GM06990 (cell line): ENCODE results near the gene FCER2.

ENCODE experiments used
- DNase-seq: peaks from one replicate; pipeline ENCODE4 v3.0.0-alpha.2; 2011; ENCODE audit not compliant: insufficient read length; ENCODE audit errors: extremely low read depth
- H3K27me3 ChIP-seq: replicated peaks from 2 replicates; pipeline ENCODE4 v1.6.0; 2011; ENCODE audit warnings: low read length; ENCODE audit not compliant: control insufficient read depth, insufficient read depth
- H3K36me3 ChIP-seq: 2 replicates; pipeline ENCODE4 v1.5.1; 2011; ENCODE audit warnings: low read length; ENCODE audit not compliant: control insufficient read depth, insufficient read depth
- H3K4me3 ChIP-seq: replicated peaks from 2 replicates; pipeline ENCODE4 v1.5.1; 2011; ENCODE audit warnings: low read depth, mild to moderate bottlenecking, control low read depth, low read length
- TF ChIP-seq, protein P1 (sequence below): IDR thresholded peaks from 2 replicates; pipeline ENCODE4 v1.5.1; 2011; ENCODE audit warnings: low read length, control low read depth, mild to moderate bottlenecking, inconsistent platforms; ENCODE audit not compliant: insufficient read depth, poor library complexity, severe bottlenecking

Gene FCER2

DNA sequence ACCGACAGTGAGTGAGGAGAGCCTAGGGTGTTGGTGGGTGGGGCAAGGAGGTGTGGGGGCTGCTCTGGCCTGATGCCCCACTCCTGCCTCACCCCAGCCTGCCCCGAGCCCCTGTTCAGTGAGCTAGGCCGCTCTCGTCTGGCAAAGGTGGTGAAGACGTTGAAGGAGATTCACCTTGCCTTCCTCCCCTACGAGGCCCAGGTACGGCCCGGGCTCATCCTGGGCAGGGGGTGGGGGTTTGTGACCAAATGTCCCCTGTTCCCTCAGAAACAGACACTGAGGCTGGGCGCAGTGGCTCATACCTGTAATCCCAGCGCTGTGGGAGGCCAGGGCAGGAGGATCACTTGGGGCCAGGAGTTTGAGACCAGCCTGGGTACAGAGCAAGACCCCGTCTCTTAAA is 61.1 kb downstream of the FCER2 start:
- TF ChIP-seq, protein P1, sequence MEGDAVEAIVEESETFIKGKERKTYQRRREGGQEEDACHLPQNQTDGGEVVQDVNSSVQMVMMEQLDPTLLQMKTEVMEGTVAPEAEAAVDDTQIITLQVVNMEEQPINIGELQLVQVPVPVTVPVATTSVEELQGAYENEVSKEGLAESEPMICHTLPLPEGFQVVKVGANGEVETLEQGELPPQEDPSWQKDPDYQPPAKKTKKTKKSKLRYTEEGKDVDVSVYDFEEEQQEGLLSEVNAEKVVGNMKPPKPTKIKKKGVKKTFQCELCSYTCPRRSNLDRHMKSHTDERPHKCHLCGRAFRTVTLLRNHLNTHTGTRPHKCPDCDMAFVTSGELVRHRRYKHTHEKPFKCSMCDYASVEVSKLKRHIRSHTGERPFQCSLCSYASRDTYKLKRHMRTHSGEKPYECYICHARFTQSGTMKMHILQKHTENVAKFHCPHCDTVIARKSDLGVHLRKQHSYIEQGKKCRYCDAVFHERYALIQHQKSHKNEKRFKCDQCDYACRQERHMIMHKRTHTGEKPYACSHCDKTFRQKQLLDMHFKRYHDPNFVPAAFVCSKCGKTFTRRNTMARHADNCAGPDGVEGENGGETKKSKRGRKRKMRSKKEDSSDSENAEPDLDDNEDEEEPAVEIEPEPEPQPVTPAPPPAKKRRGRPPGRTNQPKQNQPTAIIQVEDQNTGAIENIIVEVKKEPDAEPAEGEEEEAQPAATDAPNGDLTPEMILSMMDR = no peak
- Histone ChIP-seq H3K36me3 (peaks cover 17% of the 10 kb centered on the region), H3K4me3 (no peak overlapping the region), H3K27me3 (no peaks in the 10 kb centered on the region)
- no peak for DNase-seq

DNA sequence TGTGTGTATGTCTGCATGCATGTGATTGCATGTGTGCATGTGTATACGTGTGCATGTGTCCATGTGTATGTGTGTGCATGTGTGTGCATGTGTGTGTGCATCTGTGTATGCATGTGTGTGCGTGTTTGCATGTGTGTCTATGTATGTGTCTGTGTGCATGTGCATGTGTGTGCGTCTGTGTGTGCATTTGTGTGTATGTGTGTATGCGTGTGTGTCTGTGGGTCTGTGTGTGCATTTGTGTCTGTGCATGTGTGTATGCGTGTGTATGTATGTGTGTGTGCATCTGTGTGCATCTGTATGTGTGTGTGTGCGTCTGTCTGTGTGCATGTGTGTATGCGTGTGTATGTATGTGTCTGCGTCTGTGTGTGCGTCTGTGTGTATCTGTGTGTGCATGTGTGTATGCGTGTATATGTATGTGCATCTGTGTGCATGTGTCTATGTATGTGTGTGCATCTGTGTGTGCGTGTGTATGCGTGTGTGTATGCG is 62.0 kb downstream of the FCER2 start:
- Histone ChIP-seq H3K4me3 (no peak overlapping the region), H3K36me3 (peaks cover 14% of the 10 kb centered on the region), H3K27me3 (no peaks in the 10 kb centered on the region)
- DNase-seq = no peak
- TF ChIP-seq, protein P1 = no peak

DNA sequence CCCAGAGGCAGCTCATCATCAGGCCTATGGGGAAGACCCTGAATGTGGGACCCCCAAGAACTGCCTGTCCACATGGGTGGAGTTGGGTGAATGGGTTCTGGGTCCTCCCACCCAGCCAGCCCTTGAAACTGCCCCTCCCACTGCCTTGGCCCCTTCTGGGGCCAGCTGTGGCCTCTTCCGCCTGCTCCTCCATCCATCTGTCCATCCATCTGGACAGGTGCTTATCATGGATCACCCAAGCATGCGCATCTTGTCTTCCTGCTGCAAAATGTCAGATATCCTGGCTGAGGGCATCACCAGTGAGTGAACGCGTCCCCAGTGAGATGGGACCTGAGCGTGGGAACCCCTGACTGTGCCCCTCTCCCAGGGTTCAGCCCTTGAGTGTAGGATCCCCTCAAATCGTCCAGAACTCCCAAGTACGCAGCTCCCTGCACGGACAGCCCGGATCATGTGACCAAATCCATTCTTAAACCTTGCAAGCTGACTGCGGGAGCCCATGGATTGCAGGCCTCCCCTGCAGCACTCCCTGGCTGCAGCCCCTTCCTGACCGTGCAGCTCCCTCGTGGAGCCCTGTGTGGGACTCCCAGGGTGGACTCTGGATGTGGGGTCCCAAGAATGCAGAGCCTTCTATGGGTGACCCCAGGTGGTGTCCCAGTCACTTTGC is 63.0 kb downstream of the FCER2 start:
- peaks cover 12% of the 10 kb centered on the region for H3K36me3 ChIP-seq
- DNase-seq = no peak
- no peaks in the 10 kb centered on the region for H3K27me3 ChIP-seq
- no peak overlapping the region for H3K4me3 ChIP-seq
- TF ChIP-seq, protein P1 = no peak
